SIG-M5 (cell line): ENCODE measurements around the gene USP22.
"Not testable (repeated sequence)": the region's sequence is repeated elsewhere in the genome, so short reads cannot be mapped to it uniquely, and the experiment has no call there.

Source experiments
- DNase-seq: peaks from one replicate; lab custom pipeline; 2025; lab: John Stamatoyannopoulos, UW

The USP22 gene

GRCh38 chr17:20987511-20987910, 55.3 kb downstream of the USP22 start:
- no peak for DNase-seq

GRCh38 chr17:20986767-20987510, 55.9 kb downstream of the USP22 start:
- no peak for DNase-seq

GRCh38 chr17:20983359-20983637, 59.5 kb downstream of the USP22 start:
- DNase-seq = no peak

GRCh38 chr17:20982589-20983358, 60.0 kb downstream of the USP22 start:
- DNase-seq = no peak

- DNase-seq = no peak
These were observed 61.5 kb downstream of the USP22 start for GRCh38 chr17:20981046-20981920.

GRCh38 chr17:20979792-20980083, 63.1 kb downstream of the USP22 start:
- DNase-seq = no peak

GRCh38 chr17:20979007-20979791, 63.6 kb downstream of the USP22 start:
- DNase-seq = not testable (repeated sequence)

- not testable (repeated sequence) for DNase-seq
These were observed 65.1 kb downstream of the USP22 start for GRCh38 chr17:20977609-20978253.

- no peak for DNase-seq
These were observed 67.2 kb downstream of the USP22 start for GRCh38 chr17:20975566-20975965.

- no peak for DNase-seq
These were observed 72.5 kb downstream of the USP22 start for GRCh38 chr17:20970329-20970728.

- no peak for DNase-seq
These were observed 73.7 kb downstream of the USP22 start for GRCh38 chr17:20968913-20969616.

GRCh38 chr17:20967776-20968175, 75.0 kb downstream of the USP22 start:
- no peak for DNase-seq

GRCh38 chr17:20966870-20967269, 75.9 kb downstream of the USP22 start:
- no peak for DNase-seq

GRCh38 chr17:20965492-20965891, 77.3 kb downstream of the USP22 start:
- DNase-seq = no peak

GRCh38 chr17:20961586-20961985, 81.2 kb downstream of the USP22 start:
- no peak for DNase-seq

- no peak for DNase-seq
These were observed 81.9 kb downstream of the USP22 start for GRCh38 chr17:20960871-20961270.

- DNase-seq = no peak
These were observed 87.1 kb downstream of the USP22 start for GRCh38 chr17:20955427-20956323.

- no peak for DNase-seq
These were observed 88.0 kb downstream of the USP22 start for GRCh38 chr17:20954794-20955193.

- DNase-seq = no peak
These were observed 90.6 kb downstream of the USP22 start for GRCh38 chr17:20952183-20952582.
